ENCODE data around the gene SF3B3.
"Not testable (repeated sequence)": the region's sequence is repeated elsewhere in the genome, so short reads cannot be mapped to it uniquely, and the experiment has no call there.

Gene SF3B3

GRCh38 chr16:70569752-70570151, 46.1 kb downstream of the SF3B3 start:
- no peak for DNase-seq

- DNase-seq, result no peak
Observed at GRCh38 chr16:70570967-70571570, 47.5 kb downstream of the SF3B3 start.

GRCh38 chr16:70571623-70572022, 48.0 kb downstream of the SF3B3 start:
- DNase-seq, result no peak

DNA sequence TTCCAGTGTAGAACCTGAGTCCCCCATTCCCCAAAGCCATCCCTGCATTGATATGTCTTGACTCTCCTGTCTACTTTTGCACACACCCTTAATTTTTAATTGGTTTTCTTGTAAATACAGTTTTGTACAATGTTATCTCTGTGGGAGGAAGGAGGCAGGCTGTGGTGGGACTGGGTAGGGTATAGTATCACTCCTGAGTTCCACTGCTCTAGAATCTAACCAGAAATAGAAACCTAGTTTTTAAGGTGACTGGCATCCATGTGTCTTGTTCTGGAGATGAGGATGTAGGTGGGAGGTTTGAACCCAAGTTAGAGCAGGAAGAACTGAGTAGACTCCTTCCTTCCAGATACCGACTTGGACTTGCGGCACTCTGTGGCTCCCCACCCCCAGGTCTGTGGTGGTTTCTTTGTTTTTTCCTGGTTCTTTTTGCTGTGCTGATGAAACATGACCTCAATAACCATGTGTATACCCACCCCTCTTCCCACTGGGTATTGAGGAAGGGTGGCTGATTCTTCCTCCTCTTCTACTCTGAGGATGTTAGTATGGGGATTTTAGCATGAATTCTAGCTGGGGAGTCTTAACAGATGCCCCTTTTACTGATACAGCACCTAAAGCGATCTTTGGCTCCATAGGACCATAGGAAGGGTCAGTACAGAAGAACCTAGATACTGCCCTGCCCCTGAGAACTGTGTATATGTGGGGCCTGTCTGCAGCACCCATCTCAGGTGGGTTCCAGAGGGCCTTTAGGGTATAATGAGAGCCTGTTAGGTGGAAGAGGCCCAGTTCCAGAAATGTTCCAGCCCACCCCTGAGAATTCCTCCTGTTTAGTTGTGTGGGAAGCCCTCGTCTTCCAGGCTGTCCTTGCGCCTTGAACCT, 48.7 kb downstream of the SF3B3 start:
- DNase-seq, result no peak

DNA sequence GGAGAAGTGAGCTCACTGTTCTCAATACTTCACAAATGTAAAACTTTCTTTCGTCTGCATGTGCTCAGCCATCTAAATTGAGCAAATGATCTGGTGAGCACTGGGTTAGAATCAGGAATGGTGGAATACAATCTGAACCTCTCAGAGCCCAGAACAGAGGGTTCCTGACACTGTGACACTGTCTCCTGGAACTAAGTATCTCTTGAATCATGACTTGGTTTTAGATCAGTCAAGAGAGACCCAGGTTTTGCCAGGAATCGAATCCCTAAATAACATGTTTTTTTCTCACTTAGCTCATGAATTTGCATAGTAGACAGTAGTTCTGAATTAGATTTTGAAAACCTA, 49.3 kb downstream of the SF3B3 start:
- no peak for DNase-seq

- DNase-seq, result no peak
Observed at GRCh38 chr16:70573451-70574121, 50.0 kb downstream of the SF3B3 start.

- no peak for DNase-seq
Observed at GRCh38 chr16:70574595-70575271, 51.1 kb downstream of the SF3B3 start.

DNA sequence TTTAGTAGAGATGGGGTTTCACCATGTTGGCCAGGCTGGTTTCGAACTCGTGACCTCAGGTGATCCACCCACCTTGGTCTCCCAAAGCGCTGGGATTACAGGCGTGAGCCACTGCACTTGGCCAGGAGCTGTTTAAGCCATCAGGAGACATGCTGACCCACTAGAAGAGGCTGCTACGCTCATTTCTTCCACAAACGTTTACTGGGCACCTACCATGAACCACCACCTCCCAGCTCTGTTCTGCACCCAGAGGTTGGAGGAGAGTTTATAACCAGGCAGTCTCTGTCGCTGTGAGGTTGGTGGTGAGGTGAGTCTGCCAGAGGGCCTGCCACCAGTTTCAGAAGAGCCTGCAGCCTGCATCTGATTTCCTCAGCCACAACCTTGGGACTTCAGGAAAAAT, 51.8 kb downstream of the SF3B3 start:
- no peak for DNase-seq

GRCh38 chr16:70576431-70577255, 53.0 kb downstream of the SF3B3 start:
- DNase-seq, result no peak

GRCh38 chr16:70577256-70577698, 53.7 kb downstream of the SF3B3 start:
- no peak for DNase-seq

GRCh38 chr16:70578035-70578434, 54.4 kb downstream of the SF3B3 start:
- no peak for DNase-seq

GRCh38 chr16:70579248-70579647, 55.6 kb downstream of the SF3B3 start:
- DNase-seq, result no peak

- DNase-seq, result no peak
Observed at GRCh38 chr16:70579648-70580630, 56.3 kb downstream of the SF3B3 start.

DNA sequence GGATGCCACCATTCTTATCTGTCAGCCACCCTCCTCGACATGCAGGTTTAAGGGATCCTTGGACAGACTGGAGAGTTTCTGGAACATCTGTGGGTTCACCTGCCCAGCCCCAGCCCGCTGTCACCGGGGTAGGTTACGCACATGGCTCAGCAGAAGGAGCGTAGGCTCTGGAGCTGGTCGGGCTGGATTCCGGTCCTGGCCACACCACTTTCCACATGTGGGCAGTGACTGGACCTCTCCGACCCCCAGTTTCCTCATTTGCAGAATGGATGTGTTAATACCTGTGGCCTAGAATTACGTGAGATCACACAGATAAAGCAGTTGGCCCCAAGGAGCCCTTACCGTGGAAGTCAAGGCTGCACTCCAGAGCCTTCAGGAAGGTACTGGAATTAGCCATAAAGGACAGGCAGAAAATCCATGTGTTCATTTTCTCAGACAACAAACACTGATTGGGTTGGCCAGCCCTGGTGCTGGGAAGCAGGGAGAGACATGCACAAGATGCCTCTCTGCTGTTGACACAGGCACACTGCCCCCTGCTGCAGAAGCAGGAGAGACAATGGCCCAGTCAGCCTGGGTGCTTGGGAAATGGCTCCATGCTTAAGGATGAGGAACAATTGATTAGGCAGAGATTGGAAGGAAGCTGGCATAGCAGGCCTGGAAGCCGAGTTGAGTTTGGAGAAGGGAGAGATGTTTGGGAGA, 58.8 kb downstream of the SF3B3 start:
- DNase-seq, result no peak

DNA sequence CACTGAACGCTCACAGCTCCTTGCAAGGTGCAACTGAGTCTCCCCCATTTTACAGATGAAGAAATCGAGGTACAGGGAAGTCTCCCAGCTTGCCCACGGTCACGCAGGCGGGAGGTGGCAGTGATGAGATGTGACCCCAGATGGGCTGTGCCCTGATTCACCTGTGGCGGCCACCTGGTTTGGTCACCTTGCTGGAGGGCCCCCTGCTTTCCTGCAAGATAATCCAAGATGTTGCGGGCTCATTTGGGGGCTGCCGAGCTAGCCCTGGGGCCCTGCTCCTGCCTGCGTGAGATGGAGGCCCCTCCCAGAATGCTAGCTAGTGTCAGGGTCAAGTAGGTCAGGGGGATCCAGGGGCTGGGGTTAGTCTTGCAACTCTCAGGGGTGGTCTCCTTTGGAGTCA, 63.1 kb downstream of the SF3B3 start:
- DNase-seq, result no peak

DNA sequence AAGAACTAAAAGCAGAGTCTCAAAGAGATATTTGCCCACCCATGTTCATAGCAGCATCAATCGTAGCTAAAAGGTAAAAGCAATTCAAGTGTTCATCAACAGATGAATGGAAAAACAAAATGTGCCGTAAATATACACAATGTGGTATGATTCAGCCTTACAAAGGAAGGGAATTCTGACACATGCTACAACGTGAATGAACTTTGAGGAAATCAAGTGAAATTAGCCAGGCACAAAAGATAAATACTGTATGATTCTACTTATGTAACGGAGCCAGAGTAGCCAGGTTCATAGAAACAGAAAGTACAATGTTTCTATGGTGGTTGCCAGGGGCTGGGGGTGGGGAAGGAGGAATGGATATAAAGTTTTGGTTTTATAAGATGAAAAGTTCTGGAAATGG, 64.9 kb downstream of the SF3B3 start:
- DNase-seq, result no peak

- DNase-seq, result not testable (repeated sequence)
Observed at GRCh38 chr16:70589416-70589815, 65.8 kb downstream of the SF3B3 start.

- DNase-seq, result no peak
Observed at GRCh38 chr16:70589998-70590471, 66.4 kb downstream of the SF3B3 start.

DNA sequence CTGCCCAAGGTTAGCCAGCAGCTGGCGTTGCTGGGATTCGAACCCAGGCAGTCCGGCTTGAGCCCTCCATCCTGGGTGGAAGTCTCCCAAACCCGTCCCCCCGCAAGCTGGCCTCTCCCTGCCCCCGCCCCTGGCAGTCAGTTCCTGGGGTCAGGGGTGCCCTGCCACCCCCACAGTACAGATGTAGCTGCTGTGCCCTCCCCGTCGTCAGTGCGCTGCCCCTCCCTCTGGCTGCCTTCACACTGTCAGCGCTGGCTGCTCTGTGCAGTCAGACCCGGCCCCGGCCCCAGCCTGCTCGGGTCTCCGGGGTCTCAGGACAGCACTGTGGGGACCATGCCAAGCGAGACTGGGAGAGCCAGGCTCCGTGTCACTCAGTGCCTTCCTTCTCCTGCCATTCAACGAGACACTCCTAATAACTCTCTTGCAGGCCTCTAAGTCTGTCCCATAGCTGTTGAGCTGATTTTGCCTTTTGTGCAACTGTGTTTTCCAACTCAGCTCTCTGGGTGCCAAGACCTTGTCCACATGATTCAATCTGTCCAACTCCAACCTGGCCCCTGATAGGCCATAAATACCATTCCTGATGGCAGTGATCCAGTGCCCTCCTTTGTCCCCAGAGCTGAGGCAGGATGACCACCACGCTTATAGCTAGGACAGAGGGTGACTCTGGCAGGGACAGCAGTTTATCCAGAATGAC, 67.3 kb downstream of the SF3B3 start:
- no peak for DNase-seq

GRCh38 chr16:70591615-70592014, 68.0 kb downstream of the SF3B3 start:
- DNase-seq, result no peak
